ENCODE results near the gene PRSS8. TPM values are rescaled to one million over a fixed set of nuclear protein-coding genes. Genes with fewer than 3 reads are reported as not detected.
"Not testable (repeated sequence)": the region's sequence is repeated elsewhere in the genome, so short reads cannot be mapped to it uniquely, and the experiment has no call there.

The PRSS8 gene
- total RNA-seq, 4 donors from 2014 or later = 0.20 TPM; not detected in 3

- Histone ChIP-seq H3K9me3 (no peaks in the 10 kb centered on the region), H3K4me3 (no peak overlapping the region), H3K4me1 (peaks cover 0 to 42% (median 12%) of the 10 kb centered on the region in 4 donors), H3K36me3 (no peaks in the 10 kb centered on the region), H3K27ac (no peak overlapping the region), H3K27me3 (peaks cover 0 to 20% of the 10 kb centered on the region in 2 donors)
- TF ChIP-seq CTCF (IDR thresholded peaks at IDR 0.05) (peak in 1 of 5 experiments; percentile 12), POLR2A (IDR thresholded peaks at IDR 0.05) (no peak)
- 86 to 93% methylated on average over 8 of the region's 8 CpGs for WGBS, 2 donors
- no peak for DNase-seq (ENCODE audit: low spot score in 2 of 2)
Measured at GRCh38 chr16:31143694-31144148, 8.2 kb upstream of the PRSS8 start.

DNA sequence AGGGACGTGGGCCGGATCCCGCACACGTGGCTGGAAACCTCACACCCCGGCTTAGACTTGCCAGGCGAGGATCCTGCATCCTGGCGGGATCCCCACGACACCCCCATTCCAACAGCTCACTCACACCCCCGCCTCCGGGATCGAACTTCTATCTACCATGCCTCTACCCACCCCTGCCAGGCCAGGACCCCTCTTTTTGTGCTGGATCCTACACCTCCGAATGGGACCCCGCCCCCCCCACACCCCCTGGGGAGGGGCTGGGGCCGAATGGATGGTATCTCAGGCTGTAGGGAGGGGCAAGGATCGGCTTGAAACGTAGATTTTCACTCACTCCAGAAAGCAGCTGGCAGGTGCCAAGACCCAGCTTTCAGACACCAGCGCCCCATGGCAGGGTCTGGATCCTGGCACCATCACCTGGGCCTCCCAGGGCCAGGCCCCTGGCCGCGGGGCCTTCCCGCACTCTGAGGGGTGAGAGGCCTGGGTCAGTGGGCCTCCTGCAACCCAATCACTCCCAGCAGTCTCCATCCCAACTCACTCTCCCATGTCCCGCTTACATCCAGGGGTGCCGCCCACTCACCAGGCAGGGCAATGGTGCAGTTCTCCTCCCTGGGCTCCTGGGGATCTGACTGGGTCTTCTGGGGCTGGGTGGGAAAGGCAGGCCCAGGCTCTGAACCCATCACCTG lies 7.6 kb upstream of the PRSS8 start:
- Histone ChIP-seq H3K9me3 (no peaks in the 10 kb centered on the region), H3K27me3 (peaks cover 0 to 14% of the 10 kb centered on the region in 2 donors), H3K4me1 (peaks cover 0 to 37% (median 12%) of the 10 kb centered on the region in 4 donors), H3K36me3 (no peaks in the 10 kb centered on the region), H3K4me3 (peak overlapping the region; percentile 36 to 64 (median 44)), H3K27ac (peak overlapping the region; percentile 62 to 89 (median 84))
- no peak for DNase-seq (ENCODE audit: low spot score in 2 of 2)
- WGBS, 2 donors = 43 to 53% methylated on average over 19 to 20 of the region's 22 CpGs
- TF ChIP-seq CTCF (IDR thresholded peaks at IDR 0.05) (no peak), EP300 (IDR thresholded peaks at IDR 0.05) (no peak), POLR2A (IDR thresholded peaks at IDR 0.05) (no peak)

DNA sequence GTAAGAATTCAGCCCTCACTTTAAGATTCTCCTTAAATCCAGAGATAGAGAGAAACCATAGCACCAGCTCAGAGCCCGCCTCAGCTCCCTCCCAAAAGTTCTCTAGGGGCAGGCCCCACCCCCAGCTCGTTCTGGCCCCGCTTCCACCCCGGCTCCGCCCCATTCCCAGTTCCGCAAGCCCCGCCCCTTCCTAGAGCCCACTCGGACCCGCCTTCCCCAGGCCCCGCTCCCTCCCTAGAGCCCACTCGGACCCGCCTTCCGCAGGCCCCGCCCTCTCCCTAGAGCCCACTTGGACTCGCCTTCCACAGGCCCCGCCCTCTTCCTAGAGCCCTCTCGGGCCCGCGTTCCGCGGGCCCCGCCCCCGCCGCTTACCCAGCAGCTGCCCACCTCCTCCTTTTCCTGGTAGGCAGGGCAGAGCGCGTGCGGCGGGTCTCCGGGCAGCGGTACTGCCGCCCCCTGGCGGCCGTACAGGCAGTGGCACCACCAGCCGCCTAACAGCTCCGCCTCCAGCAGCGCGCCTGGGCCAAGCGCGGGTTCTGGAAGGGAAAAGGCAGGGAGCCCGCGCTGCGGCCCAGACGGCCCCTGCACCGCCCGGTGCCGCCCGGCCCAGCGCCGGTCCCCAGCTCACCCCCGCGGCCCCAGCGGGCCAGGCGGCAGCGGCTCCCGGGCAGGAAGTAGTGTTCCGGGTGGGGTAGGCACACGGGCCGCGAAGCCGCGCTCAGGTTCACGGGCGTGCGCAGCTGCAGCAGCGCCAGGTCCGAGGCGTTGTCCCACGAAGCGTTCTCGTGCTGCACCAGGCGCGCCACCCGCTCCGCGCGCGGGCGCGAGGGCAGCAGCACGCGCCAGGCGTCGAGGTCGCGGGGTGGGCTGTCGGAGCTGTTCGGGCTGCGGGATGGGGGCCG lies 6.8 kb upstream of the PRSS8 start:
- peaks cover 0 to 33% (median 12%) of the 10 kb centered on the region in 4 donors for H3K4me1 ChIP-seq
- 1 to 2% methylated on average over 43 to 53 of the region's 89 CpGs for WGBS, 2 donors
- H3K4me3 ChIP-seq = peak overlapping the region; percentile 36 to 64 (median 44)
- peak; percentile 98 for DNase-seq (ENCODE audit: low spot score in 2 of 2)
- no peaks in the 10 kb centered on the region for H3K36me3 ChIP-seq
- peak overlapping the region; percentile 72 to 89 (median 84) for H3K27ac ChIP-seq
- TF ChIP-seq POLR2A (IDR thresholded peaks at IDR 0.05) (peak in 1 of 2 donors; percentile 66), CTCF (IDR thresholded peaks at IDR 0.05) (peak; percentile 98 to 100 (median 99)), EP300 (IDR thresholded peaks at IDR 0.05) (peak; percentile 81 to 92)
- no peaks in the 10 kb centered on the region for H3K9me3 ChIP-seq
- H3K27me3 ChIP-seq = peaks cover 0 to 7% of the 10 kb centered on the region in 2 donors

DNA sequence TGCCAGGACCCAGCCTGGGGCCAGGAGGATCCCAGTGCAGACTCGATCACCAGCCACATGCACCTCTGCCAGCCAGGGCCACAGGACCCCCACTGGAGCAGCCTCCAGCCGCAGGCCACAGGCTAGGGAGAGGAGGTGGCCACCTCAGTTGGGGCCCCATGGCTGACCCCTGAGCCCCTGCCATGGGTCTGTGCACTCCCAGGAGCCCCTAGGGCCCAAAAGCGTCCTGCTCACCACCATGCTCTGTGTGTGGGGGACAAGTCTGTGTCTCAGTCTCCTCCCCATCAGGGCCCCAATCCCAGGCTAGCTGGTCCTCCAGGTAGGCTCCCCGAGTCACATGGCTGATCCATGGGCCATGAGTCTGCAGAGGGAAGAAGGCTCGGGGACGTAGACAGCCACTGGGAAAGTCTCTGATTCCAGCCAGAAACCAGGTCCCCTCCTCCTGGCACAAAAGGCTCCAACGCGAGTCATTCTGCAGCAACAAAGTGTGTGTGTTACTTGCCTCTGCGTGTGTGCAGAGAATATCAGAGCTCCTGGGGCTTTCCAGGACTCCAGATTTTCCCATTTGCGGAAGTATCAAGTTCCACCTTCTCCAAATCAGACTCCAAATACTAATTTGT lies 6.1 kb upstream of the PRSS8 start:
- H3K9me3 ChIP-seq = no peaks in the 10 kb centered on the region
- H3K27me3 ChIP-seq = peaks cover 0 to 3% of the 10 kb centered on the region in 2 donors
- no peaks in the 10 kb centered on the region for H3K36me3 ChIP-seq
- DNase-seq (ENCODE audit: low spot score in 2 of 2) = no peak
- H3K4me1 ChIP-seq = peaks cover 0 to 33% (median 12%) of the 10 kb centered on the region in 4 donors
- TF ChIP-seq EP300 (IDR thresholded peaks at IDR 0.05) = no peak
- TF ChIP-seq CTCF (IDR thresholded peaks at IDR 0.05) = no peak
- no peak for TF ChIP-seq POLR2A (IDR thresholded peaks at IDR 0.05)
- H3K4me3 ChIP-seq = peak overlapping the region; percentile 13 to 64 (median 28)
- H3K27ac ChIP-seq = peak overlapping the region; percentile 72 to 89 (median 84)
- WGBS, 2 donors = 25 to 26% methylated on average over 10 of the region's 10 CpGs

- Histone ChIP-seq H3K27ac (peak overlapping the region; percentile 72 to 89 (median 84)), H3K4me1 (peaks cover 0 to 33% (median 12%) of the 10 kb centered on the region in 4 donors), H3K4me3 (peak overlapping the region in 1 of 4 donors; percentile 64)
- H3K36me3 ChIP-seq; H3K27me3 ChIP-seq; H3K9me3 ChIP-seq; DNase-seq (ENCODE audit: low spot score in 2 of 2): not testable (repeated sequence)
- WGBS, 2 donors = 90 to 95% methylated on average over 9 of the region's 9 CpGs
Measured at GRCh38 chr16:31141071-31141469, 5.5 kb upstream of the PRSS8 start.
